Inferior parietal cortex (tissue), 1 donor: Measurements from ENCODE around the gene CCDC18.
A peak's percentile ranks its signal among the peaks of the same experiment; 100 is the strongest.
"Not testable (repeated sequence)": the region's sequence is repeated elsewhere in the genome, so short reads cannot be mapped to it uniquely, and the experiment has no call there.

Source experiments
- DNase-seq: peaks from one replicate; pipeline ENCODE4 v3.0.0-alpha.2; 2016; ENCODE audit errors: extremely low spot score

Gene CCDC18

DNA sequence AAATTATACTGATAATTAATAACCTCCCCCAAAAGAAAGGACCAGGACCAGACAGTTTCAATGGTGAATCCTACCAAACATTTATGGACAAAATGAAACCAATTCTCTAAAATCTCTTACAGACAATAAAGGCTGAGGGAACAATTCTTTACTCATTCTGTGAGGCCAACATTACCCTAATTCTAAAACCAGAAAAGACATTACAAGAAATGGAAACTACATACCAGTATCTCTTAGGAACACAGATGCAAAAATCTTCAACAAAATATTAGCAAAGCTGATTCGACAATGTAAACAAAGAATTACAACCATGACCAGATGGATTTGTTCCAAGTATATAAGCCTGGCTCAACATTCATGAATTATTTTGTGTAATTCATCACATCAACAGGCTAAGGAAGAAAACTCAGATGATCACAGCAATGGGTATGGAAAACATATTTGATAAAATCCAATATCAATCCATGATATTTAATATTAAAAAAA, 8.9 kb upstream of the CCDC18 start:
- no peak for DNase-seq

DNA sequence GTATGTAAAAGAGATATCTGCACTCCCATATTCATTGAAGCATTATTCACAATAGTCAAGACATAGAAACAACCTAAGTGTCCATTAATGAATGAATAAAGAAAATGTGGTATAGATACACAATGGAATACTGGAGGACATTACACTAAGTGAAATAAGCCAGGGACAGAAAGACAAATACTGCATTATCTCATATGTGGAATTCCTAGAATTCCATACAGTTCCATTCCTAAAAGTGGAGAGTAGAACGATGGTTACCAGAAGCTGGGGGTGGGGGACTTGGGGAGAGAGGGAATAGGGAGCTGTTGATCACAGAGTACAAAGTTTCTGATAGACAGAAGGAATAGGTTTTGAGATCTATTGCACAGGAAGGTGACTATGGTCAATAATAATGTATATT, 7.7 kb upstream of the CCDC18 start:
- DNase-seq, result no peak

DNA sequence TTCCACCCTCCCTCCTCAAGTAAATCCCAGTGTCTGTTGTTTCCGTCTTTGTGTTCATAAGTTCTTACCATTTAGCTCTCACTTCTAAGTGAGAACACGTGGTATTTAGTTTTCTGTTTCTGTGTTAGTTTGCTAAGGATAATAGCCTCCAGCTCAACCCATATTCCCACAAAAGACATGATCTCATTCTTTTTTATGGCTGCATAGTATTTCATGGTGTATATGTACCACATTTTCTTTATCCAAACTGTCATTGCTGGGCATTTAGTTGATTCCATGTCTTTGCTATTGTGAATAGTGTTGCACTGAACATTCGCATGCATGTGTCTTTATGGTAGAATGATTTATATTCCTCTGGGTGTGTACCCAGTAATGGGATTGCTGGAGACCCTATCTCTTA, 5.9 kb upstream of the CCDC18 start:
- DNase-seq, result not testable (repeated sequence)

DNA sequence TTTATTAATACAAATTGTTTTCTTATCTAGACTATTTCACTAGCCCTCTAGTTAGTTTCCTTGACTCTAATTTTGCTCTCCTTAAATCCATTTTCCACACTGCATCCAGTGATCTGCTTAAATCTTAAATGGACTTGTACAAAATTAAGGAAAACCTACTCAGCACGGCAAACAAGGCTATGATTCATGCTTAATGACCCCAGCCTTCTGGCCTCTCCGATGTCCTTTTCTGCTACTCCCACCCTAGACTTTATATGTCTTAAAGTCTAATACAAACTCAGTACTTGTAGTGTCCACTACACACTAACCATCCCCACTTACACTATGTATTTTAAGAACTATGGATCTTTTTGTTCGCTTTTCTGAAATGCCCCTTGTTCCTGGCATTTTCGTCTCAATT, 2.5 kb upstream of the CCDC18 start:
- DNase-seq, result no peak

DNA sequence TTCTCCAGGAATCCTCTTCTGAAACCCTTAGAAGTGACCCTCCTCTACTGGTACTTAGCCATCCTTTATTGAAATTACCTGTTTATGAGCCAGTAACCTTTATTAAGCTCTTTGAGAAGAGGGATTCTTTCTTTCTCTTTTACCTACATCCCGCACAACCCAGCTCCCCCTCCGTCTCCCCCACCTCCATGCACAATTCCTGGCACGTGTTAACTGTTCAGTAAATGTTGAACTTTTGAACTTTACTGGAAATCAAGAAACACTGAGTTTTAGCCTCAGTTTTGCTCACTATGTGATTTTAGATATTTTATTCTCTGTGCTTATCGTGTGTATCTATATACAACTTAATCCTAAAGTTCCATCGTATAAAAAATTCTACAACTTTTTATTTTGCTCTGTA, 2.1 kb upstream of the CCDC18 start:
- DNase-seq, result no peak

DNA sequence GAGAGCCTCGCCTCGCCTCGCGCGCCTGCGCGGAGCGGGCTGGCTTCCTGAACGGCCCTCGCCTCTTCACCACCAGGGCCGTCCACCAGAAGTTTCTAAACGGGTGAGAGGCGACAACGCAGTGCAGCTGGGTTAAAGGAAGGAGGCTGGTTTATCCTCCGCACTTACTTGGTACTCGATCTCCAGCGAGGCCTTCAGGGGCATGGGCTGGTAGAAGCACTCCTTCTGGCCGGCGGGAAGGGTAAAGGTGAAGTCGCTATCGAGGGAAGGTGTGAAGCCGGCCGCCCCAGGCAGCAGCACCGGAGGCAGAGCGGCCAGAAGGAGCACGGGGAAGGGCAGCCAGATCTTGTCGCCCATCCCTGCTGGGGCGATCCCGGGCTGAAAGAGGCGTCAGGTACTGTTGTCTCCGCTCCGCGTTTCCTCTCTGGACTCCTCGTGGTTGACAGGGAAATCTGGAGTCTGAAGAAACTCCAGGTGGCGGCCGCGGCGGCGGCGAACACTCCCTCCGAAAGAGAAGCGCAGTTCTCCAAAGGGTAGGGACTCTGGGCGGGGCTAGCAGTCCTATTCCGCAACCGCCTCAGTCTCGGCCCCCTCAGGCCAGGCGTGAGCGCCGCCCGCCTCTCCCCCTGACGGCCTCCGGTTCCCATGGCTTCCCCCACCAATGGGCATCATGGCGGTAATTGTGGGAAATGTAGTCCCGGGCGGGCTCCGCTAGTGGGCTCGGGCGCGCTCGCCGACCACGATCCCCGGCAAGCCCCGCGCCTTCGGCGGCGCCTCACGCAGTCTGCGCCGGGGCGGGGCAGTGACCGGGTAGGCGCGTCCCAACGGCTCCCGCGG, 420 bp upstream of the CCDC18 start, which contains the start of gene TMED5:
Gene TMED5 (minus strand): TSS at position 528 of the 837 bp plus-strand sequence. CDS start 171 bp downstream, at position 357.
- peak; percentile 96 for DNase-seq

DNA sequence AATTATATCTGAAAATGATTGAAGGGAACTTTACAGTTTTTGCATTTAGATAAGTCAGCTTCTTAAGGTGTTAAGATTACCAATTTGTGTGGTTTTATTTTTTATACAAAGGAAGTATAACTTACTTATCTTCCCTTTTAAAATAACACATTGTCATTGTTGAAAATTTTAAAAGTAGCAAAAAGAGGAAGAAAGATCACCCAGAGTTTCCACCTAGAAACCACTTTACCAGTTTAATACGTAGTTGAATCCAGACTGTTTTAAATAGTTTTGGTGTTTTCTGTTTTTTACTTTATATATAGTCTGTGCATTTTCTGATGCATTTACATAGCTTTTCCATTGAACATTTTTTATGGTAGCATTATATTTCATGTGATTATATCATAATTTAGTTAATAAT, 6.1 kb downstream of the CCDC18 start:
- no peak for DNase-seq

DNA sequence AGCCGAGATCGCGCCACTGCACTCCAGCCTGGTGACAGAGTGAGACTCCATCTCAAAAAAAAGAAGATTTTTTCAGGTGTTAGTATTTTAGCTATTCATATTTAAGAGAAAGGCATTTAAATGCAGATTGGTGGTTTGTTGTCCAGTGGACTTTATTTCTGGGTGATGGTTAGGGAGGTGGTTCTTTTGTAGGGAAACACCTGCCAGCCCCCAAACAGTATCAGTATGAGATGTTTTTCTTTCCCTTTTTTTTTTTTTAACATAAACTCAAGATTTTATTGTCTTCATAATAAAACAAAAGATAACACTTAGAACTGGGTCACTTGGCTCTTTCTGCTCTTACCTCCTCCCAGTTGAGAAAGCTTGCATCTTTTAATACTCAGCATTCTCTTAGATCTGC, 9.9 kb downstream of the CCDC18 start:
- DNase-seq, result no peak

DNA sequence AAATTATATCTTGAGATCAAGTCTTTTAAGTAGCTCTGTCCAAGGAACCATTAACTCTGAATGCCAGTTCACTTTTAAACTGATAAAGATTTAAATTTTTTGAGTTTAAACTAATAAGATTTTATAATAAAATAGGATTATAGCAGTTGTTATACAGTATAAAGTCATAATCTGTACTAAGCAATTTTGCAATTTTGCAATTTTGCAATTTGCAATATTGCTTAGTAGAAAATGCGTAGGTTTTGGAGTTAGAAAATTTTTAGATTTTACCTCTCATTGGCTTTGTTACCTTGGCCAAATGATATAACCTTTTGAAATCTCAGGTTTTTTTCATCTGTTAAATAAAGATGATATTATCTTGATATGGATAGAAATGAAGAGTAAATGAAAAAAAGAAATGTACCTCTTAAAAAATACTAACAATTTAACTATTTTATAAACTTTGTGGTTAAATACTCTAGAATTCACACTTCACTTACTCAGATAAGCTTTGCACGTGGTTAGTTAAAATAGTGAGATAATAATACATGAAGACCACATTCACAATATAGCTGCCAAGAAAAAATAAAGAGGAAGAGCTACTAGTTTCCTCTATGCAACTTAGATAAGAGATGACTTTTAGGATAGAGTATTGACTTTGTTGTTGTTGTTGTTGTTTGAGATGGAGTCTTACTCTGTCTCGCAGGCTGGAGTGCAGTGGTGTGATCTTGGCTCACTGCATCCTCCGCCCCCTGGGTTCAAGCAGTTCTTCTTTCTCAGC, 13.9 kb downstream of the CCDC18 start:
- DNase-seq, result no peak

DNA sequence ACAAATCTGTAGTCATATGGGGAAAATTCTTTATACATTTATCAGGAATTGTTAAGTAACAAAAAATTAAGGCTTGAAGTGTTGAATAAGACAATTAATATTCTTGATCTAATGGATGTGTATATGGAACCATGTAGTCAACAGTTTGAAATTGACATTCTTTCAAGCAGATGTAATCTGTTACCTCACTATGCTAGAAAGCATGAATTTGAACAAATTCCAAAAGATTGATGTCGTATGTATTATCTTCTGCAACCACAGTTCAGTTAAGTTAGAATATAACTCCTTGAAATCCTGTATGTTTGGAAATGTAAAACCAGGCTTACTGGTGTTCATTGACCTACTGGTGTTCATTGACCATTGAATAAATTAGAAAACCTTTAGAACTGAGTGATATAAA, 16.1 kb downstream of the CCDC18 start:
- DNase-seq, result no peak

DNA sequence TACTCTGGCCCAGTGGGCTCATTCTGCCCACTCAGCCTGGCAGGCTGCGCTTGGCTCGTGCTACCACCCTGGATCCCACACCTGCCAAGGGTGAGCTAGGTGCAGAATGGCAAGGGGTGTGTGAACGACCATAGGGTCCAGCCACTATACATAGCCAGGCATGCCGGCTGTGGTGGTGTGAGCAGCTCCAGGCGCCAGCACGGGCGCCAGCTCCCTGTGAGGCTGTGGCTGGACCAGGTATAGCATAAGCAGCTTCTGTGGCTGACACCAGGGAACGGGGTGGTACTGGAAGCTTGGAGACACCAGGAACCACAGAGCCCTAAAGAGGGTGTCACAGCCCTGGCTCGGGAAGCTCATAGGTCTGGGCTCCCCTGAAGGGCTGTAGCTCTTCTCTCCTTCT, 18.6 kb downstream of the CCDC18 start:
- no peak for DNase-seq

DNA sequence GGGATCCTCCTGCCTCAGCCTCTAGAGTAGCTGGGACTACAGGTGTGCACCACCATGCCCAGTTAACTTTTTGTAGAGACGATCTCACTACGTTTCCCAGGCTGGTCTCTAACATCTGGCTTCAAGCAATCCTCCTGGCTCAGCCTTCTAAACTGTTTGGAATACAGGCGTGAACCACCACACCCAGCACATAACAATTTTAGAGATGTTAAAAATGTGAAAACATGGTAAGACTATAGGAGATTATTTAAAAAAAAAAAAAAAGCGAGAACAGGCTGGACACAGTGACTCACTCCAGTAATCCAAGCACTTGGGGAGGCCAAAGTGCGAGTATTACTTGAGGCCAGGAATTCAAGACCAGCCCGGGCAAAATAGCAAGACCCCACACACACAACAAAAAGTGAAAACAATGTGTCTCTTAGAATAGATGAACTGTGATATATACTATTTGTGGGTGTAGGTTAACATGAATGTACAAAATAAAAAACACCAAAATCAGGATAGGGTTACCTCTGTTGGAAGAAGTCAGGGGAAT, 19.6 kb downstream of the CCDC18 start:
- no peak for DNase-seq

DNA sequence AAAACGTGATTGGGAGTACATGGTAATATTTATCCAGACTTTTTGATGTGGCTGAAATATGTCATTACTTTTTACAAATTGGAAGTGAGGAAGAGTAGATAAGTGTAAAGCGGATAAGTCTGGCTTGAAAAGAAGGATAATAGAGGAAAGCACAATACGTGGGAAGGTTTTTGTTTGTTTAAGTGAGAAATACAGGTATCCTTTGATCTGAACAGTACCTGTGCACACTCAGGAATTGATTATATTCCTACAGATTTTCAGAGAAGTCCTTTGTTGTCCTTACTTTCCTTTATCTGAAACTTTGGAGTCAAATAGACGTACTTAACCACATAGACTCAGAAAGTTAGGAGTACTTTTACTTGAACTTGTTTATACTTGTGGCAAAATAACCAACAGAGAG, 20.2 kb downstream of the CCDC18 start:
- no peak for DNase-seq

DNA sequence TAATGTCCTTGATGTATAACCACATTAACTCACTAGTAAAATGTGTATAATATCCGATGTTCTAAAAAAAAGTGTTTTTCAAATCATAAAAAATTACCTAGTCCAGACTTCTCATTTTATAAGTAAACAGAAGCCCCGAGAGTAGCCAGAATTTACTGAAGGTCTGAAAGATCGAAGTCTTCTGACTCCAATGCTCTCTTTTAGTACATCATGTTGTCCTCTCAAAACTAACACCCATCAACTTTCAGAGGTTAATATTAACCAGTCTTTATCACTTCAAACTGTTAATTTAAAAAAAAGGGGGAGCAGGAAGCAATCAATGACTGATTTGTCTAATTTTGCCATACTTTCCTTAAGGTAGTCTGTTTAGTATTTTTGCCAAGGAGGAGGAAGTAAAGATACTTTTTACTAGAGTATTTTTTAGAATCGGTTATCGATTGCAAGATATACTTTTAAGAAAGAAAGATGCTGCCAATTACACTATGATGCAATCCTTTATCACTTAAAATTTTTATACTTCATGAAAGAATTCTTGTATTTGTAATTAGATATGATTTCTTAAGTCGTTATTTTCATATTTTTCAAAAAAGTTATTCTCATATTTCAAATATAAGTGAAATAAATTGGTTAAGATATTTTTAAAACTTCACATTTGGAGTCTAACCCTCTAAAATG, 25.5 kb downstream of the CCDC18 start:
- no peak for DNase-seq

DNA sequence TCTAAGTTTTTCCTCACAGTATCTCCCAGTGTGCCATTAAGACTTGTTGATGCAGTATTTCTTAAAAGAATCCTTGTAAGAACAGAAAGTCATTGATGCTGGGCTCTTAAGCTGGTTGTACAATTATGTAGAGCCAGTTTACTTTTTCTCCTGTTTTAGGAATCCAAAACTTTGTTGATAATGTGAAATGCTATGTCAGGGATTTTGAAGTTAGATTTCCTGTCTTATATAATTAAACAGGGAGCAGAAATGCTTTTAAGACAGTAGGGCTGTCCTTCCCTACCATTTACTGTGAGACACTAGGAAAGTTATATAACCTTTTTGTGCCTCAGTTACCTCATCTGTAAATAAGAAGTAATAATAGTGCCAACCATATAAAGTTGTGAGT, 26.0 kb downstream of the CCDC18 start:
- no peak for DNase-seq

DNA sequence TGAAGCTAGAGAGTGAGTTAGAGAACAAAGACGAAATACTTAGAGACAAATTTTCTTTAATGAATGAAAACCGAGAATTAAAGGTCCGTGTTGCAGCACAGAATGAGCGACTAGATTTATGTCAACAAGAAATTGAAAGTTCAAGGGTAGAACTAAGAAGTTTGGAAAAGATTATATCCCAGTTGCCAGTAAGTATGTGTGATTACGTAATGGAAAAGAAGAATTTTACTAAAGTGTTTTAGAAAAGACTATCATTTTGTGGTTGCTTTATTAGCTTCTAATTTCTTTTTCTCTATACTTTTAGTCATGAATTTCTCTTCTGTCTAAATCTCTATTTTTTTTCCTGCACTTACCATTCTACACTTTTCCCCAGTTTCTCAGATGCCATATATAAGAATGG, 26.7 kb downstream of the CCDC18 start:
- no peak for DNase-seq

DNA sequence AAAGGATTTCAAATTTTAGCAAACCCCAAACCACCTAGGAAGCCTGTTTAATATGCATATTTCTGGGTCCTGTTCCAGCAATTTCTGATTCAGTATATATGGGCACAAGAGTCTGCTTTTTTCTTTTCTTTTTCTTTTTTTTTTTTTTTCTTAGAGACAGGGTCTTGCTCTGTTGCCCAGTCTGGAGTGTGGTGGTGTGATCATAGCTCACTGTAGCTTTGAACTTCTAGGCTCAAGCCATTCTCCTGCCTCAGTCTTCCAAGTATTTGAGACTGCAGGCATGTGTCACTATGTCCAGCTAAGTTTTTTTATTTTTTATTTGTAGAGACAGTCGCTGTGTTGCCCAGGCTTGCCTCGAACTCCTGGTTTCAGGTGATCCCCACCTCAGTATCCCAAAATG, 34.8 kb downstream of the CCDC18 start:
- DNase-seq, result no peak

DNA sequence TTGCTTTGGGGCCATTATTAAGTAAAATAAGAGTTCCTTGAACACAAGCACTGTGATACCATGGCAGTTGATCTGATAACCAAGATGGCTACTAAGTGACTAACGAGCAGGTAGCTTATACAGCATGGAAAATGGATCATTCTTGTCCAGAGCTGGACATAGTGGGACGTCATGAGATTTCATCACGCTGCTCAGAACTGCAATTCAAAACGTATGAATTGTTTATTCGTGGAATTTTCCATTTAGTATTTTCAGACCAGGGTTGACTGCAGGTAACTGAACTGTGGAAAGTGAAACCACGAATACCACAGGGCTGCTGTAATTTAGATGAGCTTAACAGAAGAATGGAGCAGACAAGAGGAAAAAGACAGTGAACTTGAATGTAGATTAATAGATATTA, 38.9 kb downstream of the CCDC18 start:
- no peak for DNase-seq

DNA sequence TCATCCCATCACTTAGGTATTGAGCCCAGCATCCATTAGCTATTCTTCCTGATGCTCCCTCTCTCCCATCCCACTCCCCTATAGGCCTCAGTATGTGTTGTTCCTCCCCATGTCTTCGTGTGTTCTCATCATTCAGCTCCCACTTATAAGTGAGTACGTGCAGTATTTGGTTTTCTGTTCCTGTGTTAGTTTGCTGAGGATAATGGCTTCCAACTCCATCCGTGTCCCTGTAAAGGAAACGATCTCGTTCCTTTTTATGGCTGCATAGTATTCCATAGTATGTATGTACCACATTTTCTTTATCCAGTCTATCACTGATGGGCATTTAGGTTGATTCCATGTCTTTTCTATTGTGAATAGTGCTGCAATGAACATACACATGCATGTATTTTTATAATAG, 40.2 kb downstream of the CCDC18 start:
- DNase-seq, result not testable (repeated sequence)

DNA sequence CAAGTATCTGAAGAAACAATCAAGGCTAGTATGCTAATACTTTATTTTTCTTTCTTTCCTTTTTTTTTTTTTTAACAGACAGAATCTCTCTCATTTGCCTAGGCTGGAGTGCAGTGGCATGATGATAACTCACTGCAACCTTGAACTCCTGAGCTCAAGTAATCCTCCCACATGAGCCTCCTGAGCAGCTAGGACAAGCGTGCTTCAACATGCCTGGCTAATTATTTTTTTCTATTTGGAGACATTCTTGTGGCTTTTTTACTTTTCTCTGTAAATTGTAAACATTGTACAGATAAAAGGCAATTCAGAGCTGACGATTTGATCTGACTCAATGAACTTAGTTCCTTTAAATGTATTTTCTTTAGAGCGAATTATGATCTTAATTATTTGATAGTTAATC, 41.4 kb downstream of the CCDC18 start:
- DNase-seq, result no peak

DNA sequence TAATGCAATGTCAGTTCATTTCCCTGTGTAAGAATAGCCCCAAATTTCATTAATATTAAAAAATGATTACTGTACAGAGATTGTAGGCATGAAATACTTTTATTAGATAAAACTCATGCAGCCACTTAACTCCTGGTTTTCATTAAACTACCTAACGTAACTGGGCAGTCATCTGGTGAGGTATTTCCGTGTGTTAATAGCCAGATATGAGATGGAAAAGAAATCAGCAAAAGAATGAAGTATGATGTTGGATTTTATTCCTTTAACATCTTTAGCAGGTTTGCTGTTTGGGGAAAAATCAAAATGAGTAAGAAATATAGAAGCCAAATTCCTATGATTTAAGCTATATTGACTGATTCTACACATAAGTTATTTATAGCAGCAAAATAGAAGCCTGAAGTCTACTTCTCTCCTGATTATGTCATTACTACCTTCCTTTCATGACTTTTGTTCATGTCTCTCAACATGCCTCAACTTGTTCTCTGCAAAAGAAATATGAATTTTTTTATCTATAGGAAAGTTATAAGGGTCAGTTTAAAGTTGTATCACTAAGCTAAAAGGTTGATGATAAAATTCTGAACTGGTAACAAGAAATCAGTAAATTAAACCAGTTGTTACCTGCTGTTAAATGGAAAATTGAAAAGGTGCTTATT, 42.6 kb downstream of the CCDC18 start:
- no peak for DNase-seq

DNA sequence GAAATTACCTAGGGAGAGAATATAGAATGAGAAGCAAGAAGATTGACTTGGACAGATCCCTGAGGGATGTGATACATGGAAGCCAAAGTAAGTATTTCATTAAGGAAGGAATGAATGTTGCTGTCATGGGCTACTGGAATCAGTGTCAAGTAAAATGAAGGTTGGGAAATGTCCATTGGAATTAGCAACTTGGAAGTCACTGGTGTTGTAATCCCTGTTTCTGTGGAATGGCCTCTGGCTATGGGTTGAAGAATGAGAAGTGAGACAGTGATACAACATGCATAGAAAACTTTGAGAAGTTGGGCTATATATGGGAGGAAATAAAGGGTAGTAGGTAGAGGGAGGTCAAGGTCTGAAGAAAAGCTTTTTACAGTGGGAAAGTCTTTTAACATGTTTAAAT, 54.7 kb downstream of the CCDC18 start:
- DNase-seq, result no peak
